ENCODE data around the gene RBM47.

DNA sequence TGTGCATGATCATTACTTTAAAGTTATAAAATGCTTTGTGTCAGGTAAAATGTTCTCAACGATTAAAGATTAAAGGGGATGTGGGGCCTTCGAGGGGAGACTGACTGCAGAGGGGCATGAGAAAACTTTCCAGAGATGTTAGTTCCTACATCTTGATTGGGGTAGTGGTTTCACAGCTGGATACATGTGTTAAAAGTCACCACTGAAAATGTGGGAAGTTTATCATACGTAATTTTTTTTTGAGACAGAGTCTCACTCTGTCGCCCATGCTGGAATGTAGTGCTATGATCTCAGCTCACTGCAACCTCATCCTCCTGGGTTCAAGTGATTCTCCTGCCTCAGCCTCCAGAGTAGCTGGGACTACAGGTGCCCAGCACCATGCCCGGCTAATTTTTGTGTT, 79.5 kb downstream of the RBM47 start:
- TF ChIP-seq, protein P1, sequence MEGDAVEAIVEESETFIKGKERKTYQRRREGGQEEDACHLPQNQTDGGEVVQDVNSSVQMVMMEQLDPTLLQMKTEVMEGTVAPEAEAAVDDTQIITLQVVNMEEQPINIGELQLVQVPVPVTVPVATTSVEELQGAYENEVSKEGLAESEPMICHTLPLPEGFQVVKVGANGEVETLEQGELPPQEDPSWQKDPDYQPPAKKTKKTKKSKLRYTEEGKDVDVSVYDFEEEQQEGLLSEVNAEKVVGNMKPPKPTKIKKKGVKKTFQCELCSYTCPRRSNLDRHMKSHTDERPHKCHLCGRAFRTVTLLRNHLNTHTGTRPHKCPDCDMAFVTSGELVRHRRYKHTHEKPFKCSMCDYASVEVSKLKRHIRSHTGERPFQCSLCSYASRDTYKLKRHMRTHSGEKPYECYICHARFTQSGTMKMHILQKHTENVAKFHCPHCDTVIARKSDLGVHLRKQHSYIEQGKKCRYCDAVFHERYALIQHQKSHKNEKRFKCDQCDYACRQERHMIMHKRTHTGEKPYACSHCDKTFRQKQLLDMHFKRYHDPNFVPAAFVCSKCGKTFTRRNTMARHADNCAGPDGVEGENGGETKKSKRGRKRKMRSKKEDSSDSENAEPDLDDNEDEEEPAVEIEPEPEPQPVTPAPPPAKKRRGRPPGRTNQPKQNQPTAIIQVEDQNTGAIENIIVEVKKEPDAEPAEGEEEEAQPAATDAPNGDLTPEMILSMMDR (IDR thresholded peaks at IDR 0.05): no peak
- no peak for TF ChIP-seq POLR2A (IDR thresholded peaks at IDR 0.05)

All from thyroid gland (tissue), 4 donors.